GM12891 (cell line): ENCODE data around the gene C2orf92.

Source experiments
- DNase-seq: peaks from one replicate; pipeline ENCODE4 v3.0.0; 2011; ENCODE audit warnings: low spot score; ENCODE audit not compliant: insufficient read length
- FAIRE-seq: peaks from 2 replicates; lab custom pipeline; 2011; peaks lifted over from hg19 to GRCh38; lab: Jason Lieb, UNC
- PAX5 ChIP-seq: IDR thresholded peaks from 2 replicates; pipeline ENCODE4 v1.6.1; 2011; ENCODE audit warnings: low read length, moderate library complexity, mild to moderate bottlenecking; ENCODE audit not compliant: insufficient read depth, severe bottlenecking
- POLR2A ChIP-seq: IDR thresholded peaks from 2 replicates; pipeline ENCODE4 v1.6.1; 2011; ENCODE audit warnings: low read depth, low read length, control low read depth
- POLR2AphosphoS5 ChIP-seq: IDR thresholded peaks from 2 replicates; pipeline ENCODE4 v1.6.1; 2011; ENCODE audit warnings: low read depth, low read length, control low read depth
- POU2F2 ChIP-seq: IDR thresholded peaks from 2 replicates; pipeline ENCODE4 v1.6.1; 2011; ENCODE audit warnings: low read depth, mild to moderate bottlenecking, control low read depth, low read length, moderate library complexity
- SPI1 ChIP-seq: IDR thresholded peaks from 2 replicates; pipeline ENCODE4 v1.6.1; 2011; ENCODE audit warnings: low read depth, low read length, control low read depth
- TAF1 ChIP-seq: IDR thresholded peaks from 2 replicates; pipeline ENCODE4 v1.6.1; 2011; ENCODE audit warnings: low read depth, low read length, control low read depth

C2orf92 gene

GRCh38 chr2:97714084-97714949 is 44.8 kb downstream of the C2orf92 start:
- DNase-seq (no peak), FAIRE-seq (no peak)
- TF ChIP-seq PAX5 (no peak), POLR2AphosphoS5 (no peak), TAF1 (no peak), POLR2A (no peak), SPI1 (no peak), POU2F2 (no peak)

GRCh38 chr2:97714950-97715652 is 45.6 kb downstream of the C2orf92 start:
- no peak for DNase-seq
- TF ChIP-seq POU2F2 (no peak), TAF1 (no peak), POLR2A (no peak), PAX5 (no peak), SPI1 (no peak), POLR2AphosphoS5 (no peak)
- no peak for FAIRE-seq

GRCh38 chr2:97715951-97716694 is 46.6 kb downstream of the C2orf92 start:
- DNase-seq: no peak
- TF ChIP-seq TAF1: no peak
- TF ChIP-seq SPI1: no peak
- no peak for TF ChIP-seq POLR2AphosphoS5
- TF ChIP-seq POLR2A: no peak
- TF ChIP-seq PAX5: no peak
- TF ChIP-seq POU2F2: no peak
- no peak for FAIRE-seq

GRCh38 chr2:97716695-97717612 is 47.4 kb downstream of the C2orf92 start:
- DNase-seq: no peak

GRCh38 chr2:97717613-97717995 is 48.1 kb downstream of the C2orf92 start:
- TF ChIP-seq SPI1 (no peak), PAX5 (no peak), POU2F2 (no peak), POLR2AphosphoS5 (no peak), POLR2A (no peak), TAF1 (no peak)
- DNase-seq (no peak), FAIRE-seq (no peak)

More at GRCh38 chr2:97716695-97717612, 47.4 kb downstream of the C2orf92 start:
- TF ChIP-seq PAX5 (no peak), SPI1 (no peak), POLR2AphosphoS5 (no peak), TAF1 (no peak), POLR2A (no peak)
- FAIRE-seq: no peak

GRCh38 chr2:97718051-97718882 is 48.8 kb downstream of the C2orf92 start:
- DNase-seq (peak; percentile 69), FAIRE-seq (peak; percentile 92)
- TF ChIP-seq POLR2AphosphoS5 (no peak; the same call in 1 of the 2 replicates), POU2F2 (no peak), PAX5 (no peak), TAF1 (no peak), POLR2A (no peak), SPI1 (no peak)

- no peak for FAIRE-seq
- TF ChIP-seq POLR2AphosphoS5: no peak
- TF ChIP-seq TAF1: no peak
- TF ChIP-seq POLR2A: no peak
- no peak for TF ChIP-seq POU2F2
- TF ChIP-seq SPI1: no peak
- TF ChIP-seq PAX5: no peak
- no peak for DNase-seq
Observed at GRCh38 chr2:97718942-97719341, 49.4 kb downstream of the C2orf92 start.
